Muscle layer of colon (tissue), 2 donors: ENCODE results near the gene TRRAP.
"Not testable (repeated sequence)": the region's sequence is repeated elsewhere in the genome, so short reads cannot be mapped to it uniquely, and the experiment has no call there.

ENCODE experiments used
- H3K27ac ChIP-seq: one replicate; pipeline ENCODE4 v1.7.0; 2013; ENCODE audit warnings: low read depth, mild to moderate bottlenecking, low read length, moderate library complexity
- H3K27me3 ChIP-seq, 2 donors: one replicate each; pipeline ENCODE4 v1.7.0; 2013; ENCODE audit warnings: low read length in 2 of 2, mild to moderate bottlenecking in 2 of 2; ENCODE audit not compliant: insufficient read depth in 2 of 2, control insufficient read depth in 1 of 2
- H3K36me3 ChIP-seq: one replicate; pipeline ENCODE4 v1.7.0; 2013; ENCODE audit warnings: mild to moderate bottlenecking, low read length; ENCODE audit not compliant: insufficient read depth
- H3K4me1 ChIP-seq: one replicate; pipeline ENCODE4 v1.7.0; 2013; ENCODE audit warnings: mild to moderate bottlenecking, low read length; ENCODE audit not compliant: insufficient read depth
- H3K4me3 ChIP-seq, 2 donors: one replicate each; pipeline ENCODE4 v1.7.0; 2013; ENCODE audit warnings: low read length in 2 of 2, low read depth in 1 of 2, mild to moderate bottlenecking in 1 of 2, moderate library complexity in 1 of 2
- H3K9ac ChIP-seq: one replicate; pipeline ENCODE4 v1.7.0; 2013; ENCODE audit warnings: low read length
- H3K9me3 ChIP-seq: one replicate; pipeline ENCODE4 v1.7.0; 2013; ENCODE audit warnings: mild to moderate bottlenecking, low read length
- donor health status: abdominal sarcoma.
- donor health status: Adenocarcinoma of cecum.

TRRAP gene

DNA sequence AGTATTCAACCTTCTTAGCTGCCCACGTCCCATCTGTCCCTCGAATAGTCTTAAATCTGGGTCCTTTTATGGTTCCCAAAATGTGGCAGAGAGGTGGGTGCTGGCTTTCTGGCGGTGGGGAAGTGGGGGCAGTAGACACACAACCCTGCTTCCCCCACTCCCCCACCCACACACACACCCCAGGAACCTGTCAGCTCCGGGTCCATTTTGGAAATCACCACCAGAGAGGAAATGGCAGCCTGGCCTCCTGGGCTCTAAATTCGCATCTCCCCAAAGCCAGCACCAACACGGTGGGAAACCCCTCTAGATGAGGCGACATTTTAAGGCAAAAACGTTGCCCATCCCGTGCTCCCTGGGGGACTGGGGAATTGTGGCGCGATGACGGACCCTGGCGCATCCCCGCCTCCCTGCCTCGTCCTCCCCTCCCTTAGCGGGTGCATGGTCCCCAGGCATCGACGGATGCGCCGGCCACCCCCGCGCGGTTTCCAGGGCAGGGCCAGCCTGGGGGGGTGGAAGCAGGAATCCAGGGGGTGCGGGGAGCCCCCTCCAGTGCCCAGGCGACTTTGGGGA is 9.2 kb upstream of the TRRAP start:
- Histone ChIP-seq H3K9ac (no peak overlapping the region), H3K4me1 (no peaks in the 10 kb centered on the region), H3K27me3 (peaks cover 0 to 27% of the 10 kb centered on the region in 2 donors), H3K4me3 (no peak overlapping the region), H3K27ac (no peak overlapping the region), H3K9me3 (no peaks in the 10 kb centered on the region), H3K36me3 (no peaks in the 10 kb centered on the region)

DNA sequence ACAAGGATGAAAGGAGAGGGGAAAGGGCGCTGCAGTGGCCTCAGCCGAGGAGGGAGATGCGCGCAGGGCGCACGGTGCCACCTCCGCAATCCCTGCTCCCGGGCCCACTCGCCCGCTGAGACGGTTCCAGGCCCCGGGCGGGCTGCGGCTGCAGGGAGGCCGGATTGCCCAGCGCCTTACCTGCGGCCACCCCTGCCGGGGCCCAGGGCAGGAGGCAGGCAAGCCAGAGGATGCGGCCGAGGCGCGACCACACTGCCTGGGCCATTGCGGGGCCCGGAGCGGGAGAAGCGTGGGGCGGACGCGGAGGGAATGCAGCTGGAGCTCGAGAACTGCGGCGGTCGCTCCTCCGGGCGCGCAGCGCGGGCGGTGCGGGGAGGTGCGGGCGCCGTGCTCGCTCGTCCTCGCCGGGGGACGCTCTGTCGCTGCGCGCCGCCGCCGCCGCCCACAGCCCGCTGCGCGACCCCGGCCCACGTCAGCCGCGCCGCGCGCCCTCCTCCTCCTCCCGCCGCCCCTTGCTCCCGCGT is 8.7 kb upstream of the TRRAP start, which contains the start of gene TMEM130:
Gene TMEM130 (minus strand): TSS at position 418 of the 524 bp plus-strand sequence. CDS start 153 bp downstream, at position 265.
- no peaks in the 10 kb centered on the region for H3K9me3 ChIP-seq
- H3K27ac ChIP-seq, result no peak within 1 kb of the TSS
- H3K4me1 ChIP-seq, result no peaks in the 10 kb centered on the region
- H3K4me3 ChIP-seq, result peak within 1 kb of the TSS in 1 of 2 donors; percentile 7
- no peaks in the 10 kb centered on the region for H3K36me3 ChIP-seq
- peaks cover 0 to 27% of the 10 kb centered on the region in 2 donors for H3K27me3 ChIP-seq
- H3K9ac ChIP-seq, result no peak within 1 kb of the TSS

DNA sequence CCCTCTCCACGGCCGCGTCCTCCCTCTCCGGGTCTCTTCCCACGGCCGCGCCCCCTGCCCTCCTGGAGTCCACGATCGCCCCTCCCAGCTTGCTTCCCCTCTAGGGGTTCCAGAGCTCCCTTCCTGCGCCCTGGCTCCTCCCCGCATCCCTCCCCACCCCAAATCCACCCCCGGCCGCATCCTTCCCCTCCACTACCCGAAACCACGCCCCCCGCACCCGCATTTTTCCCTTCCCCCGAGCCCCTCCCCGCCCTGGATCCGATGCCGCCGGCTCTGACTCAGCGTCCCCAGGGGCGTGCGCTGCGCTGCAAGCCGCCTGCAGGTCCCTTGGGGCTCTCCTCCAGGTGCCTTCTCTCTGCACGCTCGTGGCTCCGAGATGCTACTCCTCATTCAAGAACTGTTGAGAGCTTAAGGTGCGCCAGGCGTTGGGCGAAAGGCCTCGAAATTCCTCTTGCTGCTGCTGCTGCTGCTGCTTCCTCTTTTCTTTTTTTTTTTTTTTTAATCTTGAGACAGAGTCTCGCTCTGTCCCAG is 8.1 kb upstream of the TRRAP start:
- no peak overlapping the region for H3K27ac ChIP-seq
- H3K9ac ChIP-seq, result no peak overlapping the region
- H3K9me3 ChIP-seq, result no peaks in the 10 kb centered on the region
- peak overlapping the region in 1 of 2 donors; percentile 7 for H3K4me3 ChIP-seq
- no peaks in the 10 kb centered on the region for H3K36me3 ChIP-seq
- H3K4me1 ChIP-seq, result no peaks in the 10 kb centered on the region
- H3K27me3 ChIP-seq, result peaks cover 0 to 27% of the 10 kb centered on the region in 2 donors

DNA sequence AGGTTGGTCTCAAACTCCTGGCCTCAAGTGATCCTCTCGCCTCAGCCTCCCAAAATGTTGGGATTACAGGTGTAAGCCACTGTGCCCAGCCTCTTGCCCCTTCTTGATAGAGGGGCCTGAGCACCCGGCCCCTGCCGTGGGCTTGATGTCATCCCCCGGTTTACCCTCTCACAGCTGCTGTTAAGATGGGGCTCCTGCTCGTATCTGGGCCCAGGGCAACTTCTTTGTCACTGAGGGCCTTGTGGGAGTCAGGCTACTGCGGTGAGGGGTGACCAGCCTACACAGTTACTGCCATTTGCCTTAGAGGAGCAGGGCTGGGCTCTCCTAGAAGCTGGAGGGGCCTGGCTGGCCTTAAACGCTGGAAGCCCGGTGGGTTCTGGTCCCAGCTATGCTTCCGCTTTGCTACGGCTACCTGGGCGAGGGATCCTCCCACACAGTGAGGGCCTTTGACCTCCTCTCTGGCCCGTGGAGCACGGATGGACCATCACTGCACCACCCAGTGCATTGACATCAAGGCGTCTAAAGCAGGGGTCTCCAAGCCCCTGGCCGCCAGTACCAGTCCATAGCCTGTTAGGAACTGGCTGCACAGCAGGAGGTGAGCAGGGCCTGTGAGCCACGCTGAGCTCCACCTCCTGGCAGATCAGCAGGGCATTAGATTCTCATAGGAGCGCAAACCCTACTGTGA is 7.4 kb upstream of the TRRAP start:
- H3K36me3 ChIP-seq, result no peaks in the 10 kb centered on the region
- no peak overlapping the region for H3K27ac ChIP-seq
- H3K4me1 ChIP-seq, result no peaks in the 10 kb centered on the region
- no peak overlapping the region for H3K9ac ChIP-seq
- peaks cover 0 to 27% of the 10 kb centered on the region in 2 donors for H3K27me3 ChIP-seq
- no peaks in the 10 kb centered on the region for H3K9me3 ChIP-seq
- no peak overlapping the region for H3K4me3 ChIP-seq

DNA sequence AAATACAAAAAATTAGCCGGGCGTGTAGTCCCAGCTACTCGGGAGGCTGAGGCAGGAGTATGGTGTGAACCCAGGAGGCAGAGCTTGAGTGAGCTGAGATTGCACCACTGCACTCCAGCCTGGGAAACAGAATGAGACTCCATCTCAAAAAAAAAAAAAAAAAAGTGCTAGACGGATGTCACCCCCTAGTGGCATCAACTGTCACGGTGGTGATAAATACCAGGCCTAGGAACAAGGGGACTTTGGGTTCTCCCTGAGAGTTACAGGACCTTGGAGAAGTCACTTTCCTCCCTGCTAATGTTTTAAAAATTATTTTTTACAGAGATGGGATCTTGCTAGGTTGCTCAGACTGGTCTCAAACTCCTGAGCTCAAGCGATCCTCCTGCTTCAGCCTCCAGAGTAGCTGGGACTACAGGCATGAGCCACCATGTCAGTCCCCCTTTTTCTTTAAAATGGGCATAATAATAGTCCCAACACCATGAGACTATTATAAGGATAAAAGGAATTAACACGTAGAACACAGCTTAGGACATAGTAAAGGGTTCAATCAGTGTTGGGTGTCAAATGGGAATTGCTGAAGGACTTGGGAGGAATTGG is 5.9 kb upstream of the TRRAP start:
- Histone ChIP-seq H3K9me3 (no peaks in the 10 kb centered on the region), H3K4me3 (no peak overlapping the region), H3K27ac (no peak overlapping the region), H3K36me3 (no peaks in the 10 kb centered on the region), H3K9ac (no peak overlapping the region), H3K27me3 (peaks cover 0 to 27% of the 10 kb centered on the region in 2 donors), H3K4me1 (no peaks in the 10 kb centered on the region)

DNA sequence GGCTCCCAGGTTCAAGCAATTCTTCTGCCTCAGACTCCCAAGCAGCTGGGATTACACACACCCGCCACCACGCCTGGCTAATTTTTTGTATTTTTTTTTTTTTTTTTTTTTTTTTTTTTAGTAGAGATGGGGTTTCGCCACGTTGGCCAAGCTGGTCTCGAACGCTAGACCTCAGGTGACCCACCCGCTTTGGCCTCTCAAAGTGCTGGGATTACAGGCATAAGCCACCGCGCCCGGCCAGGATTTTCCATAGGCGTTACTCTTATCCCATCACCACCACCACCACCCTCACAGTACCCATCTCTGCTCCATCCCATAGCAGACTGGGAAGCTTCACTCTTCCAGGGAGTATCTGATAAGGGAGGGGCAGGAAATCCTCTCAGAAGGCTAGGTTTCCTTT is 4.7 kb upstream of the TRRAP start:
- peaks cover 0 to 27% of the 10 kb centered on the region in 2 donors for H3K27me3 ChIP-seq
- not testable (repeated sequence) for H3K4me3 ChIP-seq, H3K9ac ChIP-seq, H3K36me3 ChIP-seq, H3K4me1 ChIP-seq, H3K9me3 ChIP-seq, H3K27ac ChIP-seq

DNA sequence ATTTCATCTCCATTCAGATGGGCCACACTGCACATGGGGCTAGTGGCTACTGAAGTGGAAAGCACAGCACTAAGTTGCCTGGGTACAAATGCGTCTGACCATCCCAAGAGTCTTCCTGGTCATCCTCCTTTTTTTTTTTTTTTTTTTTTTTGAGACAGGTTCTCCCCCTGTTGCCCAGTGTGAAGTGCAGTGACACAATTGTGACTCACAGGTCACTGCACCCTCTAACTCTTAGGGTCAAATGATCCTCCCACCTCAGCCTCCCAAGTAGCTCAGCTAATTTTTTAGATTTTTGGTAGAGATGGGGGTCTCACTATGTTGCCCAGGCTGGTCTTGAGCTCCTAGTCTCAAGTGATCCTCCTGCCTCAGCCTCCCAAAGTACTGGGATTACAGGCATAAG is 3.4 kb upstream of the TRRAP start:
- Histone ChIP-seq H3K27ac (no peak overlapping the region), H3K36me3 (no peaks in the 10 kb centered on the region), H3K27me3 (peaks cover 0 to 18% of the 10 kb centered on the region in 2 donors), H3K9ac (no peak overlapping the region), H3K4me1 (peaks cover 11% of the 10 kb centered on the region), H3K4me3 (no peak overlapping the region), H3K9me3 (no peaks in the 10 kb centered on the region)

DNA sequence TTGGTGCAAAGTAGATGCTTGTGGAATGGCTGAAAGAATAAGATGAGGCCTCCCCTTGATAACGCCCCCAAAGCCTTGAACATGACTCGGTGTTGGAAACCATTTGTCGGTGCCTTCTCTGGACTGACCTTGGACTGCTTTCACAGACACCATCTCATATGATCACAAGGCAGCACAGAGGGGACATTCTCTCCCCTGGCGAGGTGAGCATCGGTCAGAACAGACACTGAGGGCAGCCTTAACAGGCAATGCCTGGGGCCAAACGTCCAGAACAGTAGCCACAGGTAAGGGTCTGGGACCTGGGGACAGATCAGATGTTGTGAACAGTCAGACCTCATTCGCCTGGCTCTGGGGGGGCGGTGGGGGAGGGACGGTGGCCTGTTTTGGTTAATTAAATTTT is 2.8 kb upstream of the TRRAP start:
- Histone ChIP-seq H3K27ac (no peak overlapping the region), H3K27me3 (peaks cover 0 to 13% of the 10 kb centered on the region in 2 donors), H3K36me3 (no peaks in the 10 kb centered on the region), H3K9ac (no peak overlapping the region), H3K4me1 (peaks cover 13% of the 10 kb centered on the region), H3K4me3 (no peak overlapping the region), H3K9me3 (no peaks in the 10 kb centered on the region)

DNA sequence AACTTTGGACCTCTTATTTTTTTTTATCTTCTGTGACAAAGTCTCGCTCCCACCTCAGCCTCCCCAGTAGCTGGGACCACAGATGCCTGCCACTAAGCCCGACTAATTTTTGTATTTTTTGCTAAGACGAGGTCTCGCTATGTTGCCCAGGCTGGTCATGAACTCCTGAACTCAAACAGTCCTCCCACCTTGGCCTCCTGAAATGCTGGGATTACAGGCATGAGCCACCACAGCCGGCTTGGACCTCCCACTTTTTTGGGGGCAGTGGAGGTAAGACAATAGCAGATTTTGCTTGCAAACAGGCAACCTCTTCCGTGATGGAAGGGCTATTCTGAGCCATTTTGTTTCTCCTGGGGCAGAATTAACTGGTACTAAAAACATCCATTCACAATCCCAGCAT is 1.2 kb upstream of the TRRAP start:
- Histone ChIP-seq H3K36me3 (peaks cover 8% of the 10 kb centered on the region), H3K27me3 (no peaks in the 10 kb centered on the region), H3K9ac (no peak overlapping the region), H3K9me3 (no peaks in the 10 kb centered on the region), H3K4me1 (peaks cover 13% of the 10 kb centered on the region), H3K4me3 (no peak overlapping the region), H3K27ac (no peak overlapping the region)

DNA sequence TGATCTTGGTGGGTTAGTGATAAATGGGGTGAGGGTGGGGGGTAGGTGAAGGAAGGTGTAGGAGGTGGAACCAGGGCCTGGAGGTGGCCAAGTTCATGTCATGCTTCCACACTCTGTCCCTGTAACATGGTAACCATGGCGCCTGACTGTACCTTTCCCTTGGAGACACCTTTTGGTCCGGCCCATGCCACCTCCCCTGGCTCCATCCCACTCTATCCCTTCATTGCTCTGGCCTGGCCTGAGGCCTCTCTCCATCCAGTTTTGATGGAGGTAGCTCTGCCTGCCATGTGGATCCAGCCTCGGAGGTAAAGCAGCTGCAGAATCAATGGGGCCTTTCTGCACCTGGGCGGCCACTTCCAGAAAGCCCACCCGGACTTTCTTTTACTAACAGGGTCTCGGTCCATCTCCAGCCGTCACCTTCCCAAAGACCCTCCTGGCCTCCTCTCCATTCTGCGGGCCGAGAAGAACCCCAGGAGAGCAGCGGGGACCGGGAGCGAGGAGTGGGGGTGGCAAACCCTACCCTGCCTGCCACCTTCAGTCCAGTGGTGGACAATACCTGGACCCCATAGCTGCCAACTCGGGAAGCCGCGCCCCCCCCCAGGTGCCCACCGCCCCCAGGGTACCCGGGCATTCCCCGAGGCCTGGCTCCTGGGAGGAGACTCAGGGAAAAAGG is 504 bp upstream of the TRRAP start:
- Histone ChIP-seq H3K9me3 (no peaks in the 10 kb centered on the region), H3K36me3 (peaks cover 10% of the 10 kb centered on the region), H3K4me1 (peaks cover 13% of the 10 kb centered on the region), H3K27me3 (no peaks in the 10 kb centered on the region), H3K9ac (no peak overlapping the region), H3K27ac (peak overlapping the region; percentile 79), H3K4me3 (peak overlapping the region; percentile 94 to 99)
